ENCODE measurements around the gene PGA3.

The PGA3 gene

DNA sequence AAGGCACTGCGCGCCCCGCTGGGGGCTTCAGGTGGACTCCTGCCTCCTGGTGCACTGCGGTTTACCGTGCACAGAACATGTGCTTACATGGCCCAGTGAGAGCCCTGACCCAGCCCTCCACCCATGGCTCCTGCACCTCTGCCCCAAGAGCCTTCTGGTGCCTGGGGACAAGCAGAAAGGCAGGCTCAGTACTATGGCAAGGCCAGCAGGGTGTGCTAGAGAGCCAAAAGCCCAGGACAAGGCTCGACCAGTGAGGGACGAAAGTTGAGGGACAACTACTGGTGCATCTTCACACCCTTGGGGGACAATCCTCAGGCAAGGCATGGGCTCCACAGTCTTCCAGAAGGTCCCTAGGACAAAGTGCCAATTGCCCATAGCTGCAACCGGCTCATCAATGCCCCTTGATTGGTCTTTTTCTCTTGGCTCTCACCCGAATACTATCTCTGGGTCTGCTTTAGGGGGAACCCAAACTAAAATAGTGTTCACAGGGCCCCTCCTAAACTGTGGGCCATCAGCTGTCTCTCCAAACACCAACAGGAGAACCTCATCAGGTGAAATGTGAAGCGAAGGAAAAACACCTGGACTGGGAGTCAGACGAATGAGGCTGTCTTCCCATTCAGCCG is 51.2 kb downstream of the PGA3 start:
- peak; percentile 46 for DNase-seq

DNA sequence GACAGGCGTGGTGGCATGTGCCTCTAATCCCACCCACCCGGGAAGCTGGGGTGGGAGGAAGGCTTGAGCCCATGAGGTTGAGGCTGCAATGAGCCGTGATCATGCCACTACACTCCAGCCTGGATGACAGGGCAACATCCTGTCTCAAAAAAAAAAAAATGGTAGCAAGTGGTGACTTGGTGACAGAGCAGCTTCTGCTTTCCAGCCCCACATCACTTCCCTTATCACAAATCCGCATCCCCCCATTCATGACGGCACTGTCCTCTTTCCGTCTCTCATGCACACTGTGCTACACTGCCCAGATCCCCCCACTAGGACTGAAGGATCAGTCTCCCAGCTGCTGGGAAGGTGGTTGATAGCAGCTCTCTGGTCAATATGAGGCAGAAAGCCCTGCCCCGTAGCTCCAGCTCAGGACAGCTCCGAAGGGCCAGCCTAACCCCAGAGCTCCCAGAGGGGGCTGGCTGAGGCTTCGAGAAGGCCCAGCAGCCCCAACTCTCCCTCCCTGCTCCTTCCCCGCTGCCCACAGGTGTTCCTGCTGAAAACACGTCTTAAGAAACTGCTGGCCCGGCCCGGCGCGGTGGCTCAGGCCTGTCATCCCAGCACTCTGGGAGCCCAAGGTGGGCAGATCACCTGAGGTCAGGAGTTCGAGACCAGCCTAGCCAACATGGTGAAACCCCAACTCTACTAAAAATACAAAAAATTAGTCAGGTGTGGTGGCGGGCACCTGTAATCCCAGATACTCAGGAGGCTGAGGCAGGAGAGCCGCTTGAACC is 53.6 kb downstream of the PGA3 start:
- DNase-seq: no peak

DNA sequence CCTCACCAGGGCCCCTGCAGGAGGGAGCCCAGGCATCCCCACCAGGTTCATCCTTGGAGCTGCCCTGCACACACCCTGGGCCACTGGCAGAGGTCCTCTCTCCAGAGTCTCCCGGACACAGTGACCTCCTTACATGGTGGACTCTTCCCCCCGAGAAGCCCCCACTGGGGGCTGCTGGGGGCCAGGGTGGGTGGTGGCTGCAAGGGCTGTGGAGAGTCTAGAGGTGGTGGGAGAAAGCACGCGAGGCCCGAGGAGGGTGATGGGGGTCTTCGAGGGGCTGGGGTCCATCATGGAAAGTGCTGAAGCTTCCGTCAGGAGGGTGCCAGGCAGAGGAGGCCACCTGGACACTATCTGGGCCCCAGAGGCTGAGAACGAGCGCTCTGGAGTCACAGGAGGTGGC is 55.2 kb downstream of the PGA3 start:
- no peak for DNase-seq

DNA sequence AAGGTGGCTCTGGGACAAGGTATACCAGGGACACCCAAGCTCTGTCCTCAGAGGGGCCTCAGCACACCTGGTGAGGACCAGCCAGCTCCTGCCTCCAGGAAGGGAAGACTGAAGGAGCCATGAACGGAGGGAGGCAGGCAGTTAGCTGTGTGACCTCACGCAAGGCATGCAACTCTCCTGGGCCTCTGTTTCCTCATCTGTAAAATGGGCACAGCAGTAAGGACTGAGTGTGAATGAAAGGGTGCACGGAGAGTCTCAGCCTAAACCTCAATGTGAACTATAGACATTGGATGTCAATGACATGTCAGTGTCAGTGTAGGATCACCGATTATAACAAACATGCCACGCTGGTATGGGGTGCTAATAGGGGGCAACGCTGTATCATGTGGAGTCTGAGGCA is 56.0 kb downstream of the PGA3 start:
- no peak for DNase-seq
